ENCODE data around the gene CUL4A.

GRCh38 chr13:113239357-113239756, 29.9 kb downstream of the CUL4A start:
- TF ChIP-seq CTCF (IDR thresholded peaks at IDR 0.05) (no peak), POLR2A (IDR thresholded peaks at IDR 0.05) (no peak), POLR2AphosphoS5 (IDR thresholded peaks at IDR 0.05) (no peak)
